Glutamatergic neuron (in vitro differentiated cells): Measurements from ENCODE around the gene ZNF804B. TPM values are rescaled to one million over a fixed set of nuclear protein-coding genes. Genes with fewer than 3 reads are reported as not detected.
A peak's percentile ranks its signal among the peaks of the same experiment; 100 is the strongest.

Experiments used
- DNase-seq: peaks from one replicate; pipeline ENCODE4 v3.0.0; 2022
- H3K27ac Mint-ChIP-seq: one replicate; pipeline ENCODE4 v1.8.0; 2020; ENCODE audit warnings: mild to moderate bottlenecking, mixed read lengths, inconsistent platforms; ENCODE audit not compliant: unreplicated experiment
- H3K27me3 Mint-ChIP-seq: one replicate; pipeline ENCODE4 v1.8.0; 2020; ENCODE audit warnings: mild to moderate bottlenecking, moderate library complexity, mixed read lengths, inconsistent platforms; ENCODE audit not compliant: unreplicated experiment
- H3K36me3 Mint-ChIP-seq: one replicate; pipeline ENCODE4 v1.8.0; 2020; ENCODE audit warnings: mild to moderate bottlenecking, mixed read lengths, inconsistent platforms; ENCODE audit not compliant: unreplicated experiment
- H3K4me1 Mint-ChIP-seq: one replicate; pipeline ENCODE4 v1.8.0; 2020; ENCODE audit warnings: mild to moderate bottlenecking, low read depth, mixed read lengths, inconsistent platforms; ENCODE audit not compliant: unreplicated experiment
- H3K4me3 Mint-ChIP-seq: one replicate; pipeline ENCODE4 v1.8.0; 2020; ENCODE audit warnings: mild to moderate bottlenecking, mixed read lengths, inconsistent platforms; ENCODE audit not compliant: unreplicated experiment
- H3K9me3 Mint-ChIP-seq: one replicate; pipeline ENCODE4 v1.8.0; 2020; ENCODE audit warnings: mild to moderate bottlenecking, moderate library complexity, mixed read lengths, inconsistent platforms; ENCODE audit not compliant: unreplicated experiment
- CTCF ChIP-seq: fragments of 200-600 bp; sonication (generic); IDR thresholded peaks from one replicate; pipeline ENCODE4 v1.5.0; 2021; ENCODE audit not compliant: partially characterized antibody, unreplicated experiment
- total RNA-seq: library from RNA; stranded (reverse); fragmentation: NEBNext Ultra II Directional; extraction: Animal tissue kit (Norgen Biotek cat#: 25700); gene quantifications from one replicate; pipeline ENCODE4 v1.2.1, GENCODE V29; 2021; ENCODE audit not compliant: unreplicated experiment

The ZNF804B gene
- total RNA-seq, 1 donor from 2014 or later: 0.10 TPM

- TF ChIP-seq CTCF: no peak
- no peak overlapping the region for H3K27ac Mint-ChIP-seq
- H3K27me3 Mint-ChIP-seq: no peaks in the 10 kb centered on the region
- DNase-seq: no peak
- H3K4me1 Mint-ChIP-seq: no peaks in the 10 kb centered on the region
- no peaks in the 10 kb centered on the region for H3K36me3 Mint-ChIP-seq
- H3K4me3 Mint-ChIP-seq: no peak overlapping the region
- no peaks in the 10 kb centered on the region for H3K9me3 Mint-ChIP-seq
These were observed 13.3 kb downstream of the ZNF804B start for GRCh38 chr7:88772776-88773175.

DNA sequence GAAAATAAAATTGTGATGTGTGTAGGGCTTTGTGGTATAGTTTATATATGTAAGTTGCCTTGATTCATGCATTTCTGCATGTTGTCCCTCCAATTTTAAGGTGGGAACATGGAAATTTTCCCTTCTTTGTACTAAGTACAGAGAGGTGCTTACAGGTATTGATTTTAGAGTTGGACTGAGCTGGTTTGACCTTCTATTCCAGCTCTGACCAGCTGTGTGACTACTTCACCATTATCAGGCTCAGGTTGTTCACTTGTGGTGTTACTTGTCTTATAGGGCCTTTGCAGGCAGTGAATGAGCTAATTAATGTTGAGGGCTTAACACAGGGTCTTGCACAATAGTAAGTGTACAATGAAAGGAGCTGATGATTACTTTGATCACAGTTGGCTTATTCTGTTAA is 16.3 kb downstream of the ZNF804B start:
- Mint-ChIP-seq H3K4me1 (no peaks in the 10 kb centered on the region), H3K27me3 (no peaks in the 10 kb centered on the region), H3K4me3 (no peak overlapping the region), H3K36me3 (no peaks in the 10 kb centered on the region), H3K27ac (no peak overlapping the region), H3K9me3 (no peaks in the 10 kb centered on the region)
- no peak for TF ChIP-seq CTCF
- DNase-seq: no peak

DNA sequence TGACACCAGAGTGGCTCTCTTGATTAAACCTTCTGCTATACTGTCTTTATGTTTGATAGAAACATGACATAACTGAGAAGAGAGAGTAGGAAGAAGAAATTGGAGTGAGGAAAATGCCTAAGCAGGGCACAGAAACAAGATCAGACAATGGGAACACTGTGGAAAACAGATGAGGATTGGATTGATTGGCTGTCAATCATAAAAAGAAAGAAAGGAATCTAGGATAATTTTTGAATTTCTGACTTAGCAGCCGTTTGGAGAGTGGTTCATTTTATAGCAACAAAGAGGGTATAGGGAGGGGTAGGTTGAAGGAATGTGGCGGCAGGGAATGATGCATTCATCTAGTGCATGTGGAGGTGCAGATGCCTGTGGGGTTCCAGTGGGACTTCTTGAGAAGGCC is 28.3 kb downstream of the ZNF804B start:
- no peak for TF ChIP-seq CTCF
- H3K4me3 Mint-ChIP-seq: no peak overlapping the region
- H3K4me1 Mint-ChIP-seq: no peaks in the 10 kb centered on the region
- no peak for DNase-seq
- H3K36me3 Mint-ChIP-seq: no peaks in the 10 kb centered on the region
- H3K9me3 Mint-ChIP-seq: no peaks in the 10 kb centered on the region
- H3K27ac Mint-ChIP-seq: no peak overlapping the region
- no peaks in the 10 kb centered on the region for H3K27me3 Mint-ChIP-seq

- no peaks in the 10 kb centered on the region for H3K9me3 Mint-ChIP-seq
- TF ChIP-seq CTCF: peak; percentile 91
- no peak for DNase-seq
- no peak overlapping the region for H3K4me3 Mint-ChIP-seq
- no peaks in the 10 kb centered on the region for H3K4me1 Mint-ChIP-seq
- H3K27me3 Mint-ChIP-seq: no peaks in the 10 kb centered on the region
- H3K27ac Mint-ChIP-seq: no peak overlapping the region
- no peaks in the 10 kb centered on the region for H3K36me3 Mint-ChIP-seq
These were observed 30.1 kb downstream of the ZNF804B start for GRCh38 chr7:88789480-88790064.

- no peak overlapping the region for H3K27ac Mint-ChIP-seq
- H3K36me3 Mint-ChIP-seq: no peaks in the 10 kb centered on the region
- DNase-seq: no peak
- TF ChIP-seq CTCF: no peak
- peaks cover 11% of the 10 kb centered on the region for H3K4me1 Mint-ChIP-seq
- H3K9me3 Mint-ChIP-seq: peaks cover 2% of the 10 kb centered on the region
- H3K4me3 Mint-ChIP-seq: no peak overlapping the region
- no peaks in the 10 kb centered on the region for H3K27me3 Mint-ChIP-seq
These were observed 32.4 kb downstream of the ZNF804B start for GRCh38 chr7:88791891-88792290.
